GM12873 (cell line): ENCODE data around the gene FHL2.

ENCODE experiments used
- TF ChIP-seq, protein P1 (sequence below): IDR thresholded peaks from 2 replicates; pipeline ENCODE4 v1.5.1; 2012; ENCODE audit warnings: low read depth, mild to moderate bottlenecking, moderate library complexity, low read length, control low read depth; ENCODE audit not compliant: insufficient read depth; ENCODE audit errors: missing control alignments

FHL2 gene, protein sequence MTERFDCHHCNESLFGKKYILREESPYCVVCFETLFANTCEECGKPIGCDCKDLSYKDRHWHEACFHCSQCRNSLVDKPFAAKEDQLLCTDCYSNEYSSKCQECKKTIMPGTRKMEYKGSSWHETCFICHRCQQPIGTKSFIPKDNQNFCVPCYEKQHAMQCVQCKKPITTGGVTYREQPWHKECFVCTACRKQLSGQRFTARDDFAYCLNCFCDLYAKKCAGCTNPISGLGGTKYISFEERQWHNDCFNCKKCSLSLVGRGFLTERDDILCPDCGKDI

DNA sequence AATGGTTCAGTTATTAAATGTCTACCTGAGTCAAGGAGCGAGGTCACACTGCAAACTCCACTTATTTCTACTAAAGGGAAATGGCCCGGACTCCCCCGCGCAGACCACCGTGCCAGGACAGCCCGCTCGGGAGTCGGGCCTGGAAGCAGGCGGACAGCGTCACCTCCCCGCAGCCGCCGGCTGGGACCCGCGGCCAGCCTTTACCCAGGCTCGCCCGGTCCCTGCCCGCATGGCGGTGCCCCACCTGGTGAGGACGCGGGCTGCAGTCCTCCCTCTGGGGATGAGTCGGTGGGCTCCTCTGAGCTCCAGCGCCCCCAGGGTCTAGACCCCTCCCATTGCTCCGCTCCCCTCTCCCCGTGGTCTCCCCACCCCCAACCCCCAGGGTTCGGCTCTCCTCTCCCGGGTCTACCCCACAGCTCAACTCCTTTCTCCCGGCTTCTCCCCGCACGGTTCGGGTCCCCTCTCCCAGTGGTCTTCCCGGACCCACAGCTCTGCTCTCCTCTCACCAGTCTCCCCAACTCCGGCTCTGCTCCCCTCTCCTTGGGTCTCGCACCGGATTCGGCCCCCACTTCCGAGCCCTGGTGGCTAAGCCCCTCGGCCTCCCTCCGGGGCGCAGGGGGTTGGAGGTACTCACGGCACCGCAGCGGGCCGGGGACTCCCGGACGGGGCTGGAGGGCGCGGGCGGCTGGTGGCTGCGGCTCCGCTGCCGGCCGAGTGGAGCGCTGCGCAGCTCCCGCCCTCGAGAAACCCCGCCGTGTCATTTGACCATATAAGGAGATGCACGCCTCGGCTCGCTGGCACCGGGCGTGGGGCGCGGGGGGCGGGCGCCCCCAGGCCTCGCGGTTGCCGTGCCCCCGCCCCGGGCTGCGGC is at the start of gene FHL2:
TSS of gene FHL2 (minus strand) at position 716 of the 871 bp plus-strand sequence. CDS start 12,535 bp downstream, outside the sequence.
- TF ChIP-seq, protein P1, sequence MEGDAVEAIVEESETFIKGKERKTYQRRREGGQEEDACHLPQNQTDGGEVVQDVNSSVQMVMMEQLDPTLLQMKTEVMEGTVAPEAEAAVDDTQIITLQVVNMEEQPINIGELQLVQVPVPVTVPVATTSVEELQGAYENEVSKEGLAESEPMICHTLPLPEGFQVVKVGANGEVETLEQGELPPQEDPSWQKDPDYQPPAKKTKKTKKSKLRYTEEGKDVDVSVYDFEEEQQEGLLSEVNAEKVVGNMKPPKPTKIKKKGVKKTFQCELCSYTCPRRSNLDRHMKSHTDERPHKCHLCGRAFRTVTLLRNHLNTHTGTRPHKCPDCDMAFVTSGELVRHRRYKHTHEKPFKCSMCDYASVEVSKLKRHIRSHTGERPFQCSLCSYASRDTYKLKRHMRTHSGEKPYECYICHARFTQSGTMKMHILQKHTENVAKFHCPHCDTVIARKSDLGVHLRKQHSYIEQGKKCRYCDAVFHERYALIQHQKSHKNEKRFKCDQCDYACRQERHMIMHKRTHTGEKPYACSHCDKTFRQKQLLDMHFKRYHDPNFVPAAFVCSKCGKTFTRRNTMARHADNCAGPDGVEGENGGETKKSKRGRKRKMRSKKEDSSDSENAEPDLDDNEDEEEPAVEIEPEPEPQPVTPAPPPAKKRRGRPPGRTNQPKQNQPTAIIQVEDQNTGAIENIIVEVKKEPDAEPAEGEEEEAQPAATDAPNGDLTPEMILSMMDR: peak; percentile 49

DNA sequence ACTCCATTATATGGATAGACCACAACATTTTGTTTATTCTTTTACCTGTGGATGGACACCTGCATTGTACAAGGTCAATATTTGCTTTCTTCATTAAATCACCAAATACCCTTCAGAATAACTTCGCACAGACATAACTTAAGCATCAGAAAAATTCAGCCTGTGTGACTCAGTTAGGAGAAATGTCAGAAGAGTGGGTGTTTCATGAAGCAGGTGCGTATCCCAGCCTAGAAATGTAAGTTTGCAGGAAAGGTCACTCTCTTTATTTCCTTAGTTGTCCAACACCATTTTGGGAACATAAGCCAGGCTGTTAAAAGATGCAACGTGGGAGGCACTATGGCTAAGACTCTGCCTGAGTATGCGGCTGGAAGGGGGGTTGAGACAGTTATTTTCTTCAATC is 48.6 kb upstream of the FHL2 start:
- TF ChIP-seq, protein P1: no peak

DNA sequence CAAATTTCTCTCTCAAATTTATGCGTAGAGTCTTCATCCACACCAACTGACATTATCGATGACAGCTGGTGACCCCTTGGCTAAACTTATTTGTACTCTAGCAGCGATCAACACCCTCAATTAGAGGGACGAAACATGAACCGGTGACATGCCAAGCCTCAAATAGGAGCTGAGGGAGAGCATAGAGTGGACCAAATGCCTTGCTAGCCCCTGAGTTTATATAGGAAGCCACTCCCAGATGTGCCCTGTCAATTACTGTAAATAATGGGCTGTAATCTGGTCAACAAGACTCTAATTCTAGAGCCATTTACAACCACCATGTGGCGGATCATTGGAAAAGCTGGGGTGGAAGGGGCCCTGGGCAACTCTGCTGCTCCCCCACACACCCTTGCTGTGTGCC is 47.6 kb upstream of the FHL2 start:
- TF ChIP-seq, protein P1: no peak

DNA sequence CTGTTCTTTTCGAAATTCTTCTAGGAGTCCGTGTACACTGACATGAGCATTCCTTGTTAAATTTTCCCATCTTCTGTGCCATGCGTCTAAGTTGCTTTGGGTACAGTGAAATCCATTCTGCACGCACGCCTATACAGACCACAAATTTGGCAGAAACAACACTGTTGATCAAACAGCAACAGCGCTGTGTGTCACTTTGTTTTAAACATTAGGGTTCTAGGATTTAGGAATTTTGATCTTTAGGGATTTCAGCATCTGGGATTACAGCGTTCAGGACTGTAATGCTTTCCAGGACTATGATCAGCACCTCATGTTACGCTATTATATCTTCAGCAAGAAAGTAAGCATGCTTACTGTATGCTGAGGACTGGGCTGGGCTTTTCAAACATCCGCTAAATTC is 47.1 kb upstream of the FHL2 start:
- TF ChIP-seq, protein P1: no peak

DNA sequence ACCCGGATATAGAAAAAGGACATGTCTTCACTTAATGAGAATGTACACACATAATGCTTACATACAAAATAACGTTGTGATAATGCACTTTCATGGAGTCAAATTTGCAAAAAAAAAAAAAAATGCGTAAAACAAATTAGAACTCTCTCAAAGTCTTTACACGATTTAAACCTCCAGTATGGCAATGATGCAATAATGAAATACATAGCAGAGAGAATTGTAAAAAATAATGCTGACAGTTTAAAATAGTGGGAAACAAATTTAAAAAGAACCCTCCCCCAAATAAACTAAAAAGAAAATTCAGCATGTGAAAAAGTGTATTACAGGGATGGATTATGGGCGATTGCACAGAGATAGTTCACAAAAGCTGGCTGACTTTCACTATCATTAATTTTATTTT is 46.6 kb upstream of the FHL2 start:
- TF ChIP-seq, protein P1: no peak

DNA sequence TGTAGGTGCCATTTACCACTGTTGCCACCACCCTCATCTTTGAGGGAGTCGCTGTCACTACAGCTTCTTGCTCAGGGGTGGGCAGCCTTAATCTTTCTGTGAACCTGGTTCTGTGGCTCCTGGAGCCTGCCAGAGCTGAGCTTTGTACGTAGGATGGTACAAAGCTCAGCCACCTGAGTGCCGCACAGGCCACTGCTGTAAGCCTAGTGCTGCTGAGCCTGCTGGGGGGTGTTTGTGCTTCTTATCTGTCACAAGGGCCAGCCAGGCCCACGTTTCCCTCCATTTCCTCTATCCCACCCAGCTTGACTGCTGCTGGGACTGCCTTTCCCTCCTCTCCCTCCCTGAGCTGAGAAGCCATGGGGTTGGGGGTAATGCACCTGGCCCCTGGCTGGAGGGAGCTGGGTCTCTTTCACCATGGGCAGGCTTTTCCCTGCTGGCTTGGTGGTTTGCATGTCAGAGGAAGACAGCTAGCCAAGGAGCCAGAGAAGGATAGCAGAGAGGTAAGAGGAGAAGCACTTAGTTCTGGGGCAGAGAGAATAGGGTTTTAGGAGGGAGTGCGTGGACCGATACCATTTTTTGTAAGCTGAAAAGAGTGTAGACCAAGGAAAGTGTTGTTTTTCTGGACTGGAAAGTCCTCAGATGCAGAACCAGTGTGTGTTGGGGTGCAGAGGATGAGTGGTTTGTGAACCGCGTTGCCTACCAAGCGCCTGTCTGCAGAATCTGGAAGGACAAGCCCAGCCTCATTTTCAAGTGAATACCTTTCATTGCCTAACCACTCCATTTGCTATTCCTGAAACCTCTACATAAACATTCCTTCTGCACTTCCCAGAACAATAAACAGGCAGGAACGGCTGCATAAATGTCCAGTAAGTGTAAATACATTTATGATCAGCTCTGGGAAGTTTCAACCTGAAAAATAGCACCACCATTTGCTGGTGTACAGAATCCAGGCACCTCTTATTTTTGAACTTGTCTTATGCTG is 45.1 kb upstream of the FHL2 start:
- TF ChIP-seq, protein P1: no peak

DNA sequence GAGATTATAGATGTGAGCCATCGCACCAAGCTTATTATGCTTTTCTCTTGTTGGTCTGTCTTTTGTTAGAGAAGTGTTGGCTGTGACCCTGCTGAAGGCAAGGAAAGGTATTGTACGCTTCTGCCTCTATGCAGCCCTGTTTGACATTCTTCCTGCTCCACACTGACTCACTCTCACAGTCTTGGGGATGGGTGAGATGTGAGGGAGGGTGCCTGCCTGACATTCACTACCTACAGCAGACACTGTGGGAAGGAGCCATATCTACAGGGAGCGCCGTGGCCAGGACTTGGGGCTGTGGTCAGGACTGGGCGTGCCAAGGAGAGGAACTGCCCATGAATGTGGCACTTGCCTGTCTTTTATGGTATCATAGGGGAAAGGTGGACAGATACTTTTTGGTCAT is 43.9 kb upstream of the FHL2 start:
- TF ChIP-seq, protein P1: no peak
